H9 (cell line): ENCODE results near the gene FHOD3. TPM values are rescaled to one million over a fixed set of nuclear protein-coding genes. Genes with fewer than 3 reads are reported as not detected.

ENCODE experiments used
- DNase-seq: peaks from one replicate; pipeline ENCODE4 v3.0.0-alpha.2; 2017
- H2AFZ ChIP-seq: one replicate; pipeline ENCODE4 v1.6.1; 2013; ENCODE audit warnings: mild to moderate bottlenecking, low read length, control low read depth, moderate library complexity
- H2AK5ac ChIP-seq: 2 replicates; pipeline ENCODE4 v1.6.1; 2013; ENCODE audit warnings: low read length, control low read depth, mixed read lengths; ENCODE audit not compliant: insufficient read length
- H2BK120ac ChIP-seq: one replicate; pipeline ENCODE4 v1.6.1; 2013; ENCODE audit warnings: low read depth, mild to moderate bottlenecking, low read length, control low read depth, inconsistent platforms; ENCODE audit not compliant: poor library complexity, severe bottlenecking
- H2BK12ac ChIP-seq: 2 replicates; pipeline ENCODE4 v1.6.1; 2013; ENCODE audit warnings: low read length, control low read depth, mixed read lengths, low read depth; ENCODE audit not compliant: insufficient read length
- H2BK15ac ChIP-seq: 2 replicates; pipeline ENCODE4 v1.6.1; 2013; ENCODE audit warnings: low read depth, low read length, control low read depth
- H2BK20ac ChIP-seq: one replicate; pipeline ENCODE4 v1.6.1; 2013; ENCODE audit warnings: low read depth, mild to moderate bottlenecking, low read length, control low read depth, inconsistent platforms; ENCODE audit not compliant: poor library complexity, severe bottlenecking
- H2BK5ac ChIP-seq: 2 replicates; pipeline ENCODE4 v1.6.1; 2013; ENCODE audit warnings: low read length, control low read depth, mixed read lengths; ENCODE audit not compliant: insufficient read length
- H3K14ac ChIP-seq: 2 replicates; pipeline ENCODE4 v1.6.1; 2013; ENCODE audit warnings: low read length, control low read depth; ENCODE audit not compliant: insufficient read depth
- H3K18ac ChIP-seq: 2 replicates; pipeline ENCODE4 v1.6.1; 2013; ENCODE audit warnings: low read depth, mild to moderate bottlenecking, mixed read lengths, low read length, control low read depth; ENCODE audit not compliant: insufficient read length
- H3K23ac ChIP-seq: 2 replicates; pipeline ENCODE4 v1.6.1; 2013; ENCODE audit warnings: low read length, control low read depth, mixed read lengths, low read depth; ENCODE audit not compliant: insufficient read length
- H3K23me2 ChIP-seq: 2 replicates; pipeline ENCODE4 v1.6.1; 2013; ENCODE audit warnings: low read depth, mild to moderate bottlenecking, mixed read lengths, low read length, control low read depth; ENCODE audit not compliant: insufficient read length, poor library complexity, severe bottlenecking
- H3K27ac ChIP-seq: 2 replicates; pipeline ENCODE4 v1.5.1; 2013; ENCODE audit warnings: low read length, control low read depth, mixed read lengths, low read depth; ENCODE audit not compliant: insufficient read length
- H3K27me3 ChIP-seq: 2 replicates; pipeline ENCODE4 v1.6.1; 2013; ENCODE audit warnings: low read length, control low read depth, inconsistent platforms; ENCODE audit not compliant: insufficient read depth
- H3K4ac ChIP-seq: 2 replicates; pipeline ENCODE4 v1.6.1; 2013; ENCODE audit warnings: low read depth, mild to moderate bottlenecking, control low read depth, inconsistent platforms, low read length, moderate library complexity
- H3K4me1 ChIP-seq: 2 replicates; pipeline ENCODE4 v1.6.1; 2013; ENCODE audit warnings: low read length, control low read depth, inconsistent platforms; ENCODE audit not compliant: insufficient read depth
- H3K4me2 ChIP-seq: 2 replicates; pipeline ENCODE4 v1.6.1; 2013; ENCODE audit warnings: low read length, control low read depth, mixed read lengths; ENCODE audit not compliant: insufficient read length, insufficient read depth
- H3K56ac ChIP-seq: 2 replicates; pipeline ENCODE4 v1.6.1; 2013; ENCODE audit warnings: low read depth, mild to moderate bottlenecking, mixed read lengths, low read length, control low read depth; ENCODE audit not compliant: insufficient read length
- H3K79me1 ChIP-seq: 2 replicates; pipeline ENCODE4 v1.6.1; 2013; ENCODE audit warnings: low read depth, mild to moderate bottlenecking, moderate library complexity, low read length, control low read depth, inconsistent platforms; ENCODE audit not compliant: insufficient read depth, poor library complexity, severe bottlenecking
- H3K79me2 ChIP-seq: 2 replicates; pipeline ENCODE4 v1.6.1; 2013; ENCODE audit warnings: low read length, control low read depth, inconsistent platforms; ENCODE audit not compliant: insufficient read depth
- H3K9ac ChIP-seq: 2 replicates; pipeline ENCODE4 v1.6.1; 2013; ENCODE audit warnings: low read length, control low read depth, mixed read lengths; ENCODE audit not compliant: insufficient read length; ENCODE audit errors: extremely low read depth
- H3K9me3 ChIP-seq: one replicate; pipeline ENCODE4 v1.6.1; 2013; ENCODE audit warnings: low read depth, low read length, inconsistent platforms; ENCODE audit not compliant: control insufficient read depth
- H3T11ph ChIP-seq: one replicate; pipeline ENCODE4 v1.6.1; 2013; ENCODE audit warnings: mild to moderate bottlenecking, low read length, control low read depth, inconsistent platforms
- H4K20me1 ChIP-seq: one replicate; pipeline ENCODE4 v1.6.1; 2013; ENCODE audit not compliant: control insufficient read depth, insufficient read length, insufficient read depth
- H4K5ac ChIP-seq: 2 replicates; pipeline ENCODE4 v1.6.1; 2013; ENCODE audit warnings: low read depth, mild to moderate bottlenecking, mixed read lengths, low read length, control low read depth; ENCODE audit not compliant: insufficient read length
- H4K8ac ChIP-seq: replicated peaks from 2 replicates; pipeline ENCODE4 v1.6.1; 2013; ENCODE audit warnings: low read length, control low read depth, mixed read lengths, low read depth; ENCODE audit not compliant: insufficient read length
- H4K91ac ChIP-seq: 2 replicates; pipeline ENCODE4 v1.6.1; 2013; ENCODE audit warnings: low read depth, mild to moderate bottlenecking, moderate library complexity, mixed read lengths, low read length, control low read depth; ENCODE audit not compliant: insufficient read length
- H3K27ac Mint-ChIP-seq, 3 experiments: 2 replicates in 2 of 3; 3 replicates in 1 of 3; pipeline ENCODE4 v1.8.0; 2020 to 2021; ENCODE audit warnings: mixed read lengths in 3 of 3, mild to moderate bottlenecking in 1 of 3, moderate library complexity in 1 of 3
- H3K27me3 Mint-ChIP-seq: 2 replicates; pipeline ENCODE4 v1.8.0; 2021; ENCODE audit warnings: low read depth, mild to moderate bottlenecking, moderate library complexity, mixed read lengths
- H3K36me3 Mint-ChIP-seq, 3 experiments: 2 replicates in 2 of 3; 3 replicates in 1 of 3; pipeline ENCODE4 v1.8.0; 2020 to 2021; ENCODE audit warnings: low read depth in 3 of 3, mixed read lengths in 3 of 3; ENCODE audit not compliant: insufficient read depth in 1 of 3
- H3K4me1 Mint-ChIP-seq, 2 experiments: 2 replicates each; pipeline ENCODE4 v1.8.0; 2020; ENCODE audit warnings: mixed read lengths in 2 of 2
- H3K4me3 Mint-ChIP-seq, 2 experiments: 2 replicates in 1 of 2; 3 replicates in 1 of 2; pipeline ENCODE4 v1.8.0; 2020 to 2021; ENCODE audit warnings: mild to moderate bottlenecking in 2 of 2, mixed read lengths in 2 of 2, moderate library complexity in 1 of 2
- H3K9me3 Mint-ChIP-seq, 2 experiments: 2 replicates in 1 of 2; 3 replicates in 1 of 2; pipeline ENCODE4 v1.8.0; 2020; ENCODE audit warnings: mild to moderate bottlenecking in 2 of 2, mixed read lengths in 2 of 2, moderate library complexity in 1 of 2
- CTCF ChIP-seq: fragments of 200-600 bp; sonication (generic); conservative IDR thresholded peaks from 3 replicates; pipeline ENCODE4 v1.8.0; 2021; ENCODE audit warnings: antibody characterized with exemption, mild to moderate bottlenecking
- WGBS: extraction: QIAGEN DNeasy Blood & Tissue Kit; methylation state at CpG from one replicate; pipeline ENCODE4 v1.1.7; 2013; ENCODE audit warnings: missing lambda C conversion rate, low lambda C conversion rate, mixed read lengths; ENCODE audit not compliant: insufficient read length; ENCODE audit errors: extremely low coverage; 5-methylcytosine and 5-hydroxymethylcytosine counted together
- total RNA-seq: library from RNA; stranded (reverse); gene quantifications from 2 replicates; pipeline ENCODE4 v1.2.1, GENCODE V29; 2021

FHOD3 gene
- total RNA-seq, 1 experiment from 2014 or later, result 8.0 TPM

DNA sequence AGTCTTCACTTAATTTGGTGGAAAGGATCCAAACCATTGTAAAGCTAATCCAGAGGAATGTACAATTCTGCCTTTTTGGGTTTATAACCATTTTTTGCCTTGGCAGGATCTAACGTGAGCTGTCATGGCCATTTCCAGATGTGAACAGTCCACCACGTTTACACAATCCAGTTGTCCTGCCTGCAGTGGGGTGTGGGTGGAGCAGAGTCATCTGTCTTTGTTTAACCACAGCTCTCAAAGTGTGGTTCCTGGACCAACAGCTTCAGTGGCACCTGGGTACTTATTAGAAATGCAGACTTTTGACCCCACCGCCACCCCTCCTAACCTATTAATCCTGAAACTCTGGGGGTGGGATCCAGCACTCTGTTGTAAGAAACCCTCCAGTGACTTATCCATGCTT lies 35.9 kb downstream of the FHOD3 start:
- H3K23ac ChIP-seq, result no peak overlapping the region
- no peak overlapping the region for H3K14ac ChIP-seq
- no peak overlapping the region for H3T11ph ChIP-seq
- H3K79me2 ChIP-seq, result no peaks in the 10 kb centered on the region
- H3K18ac ChIP-seq, result no peak overlapping the region
- no peak overlapping the region for H2BK12ac ChIP-seq
- H4K5ac ChIP-seq, result no peak overlapping the region
- no peak overlapping the region for H2BK20ac ChIP-seq
- H3K27ac Mint-ChIP-seq, result no peak overlapping the region
- H2AFZ ChIP-seq, result no peak overlapping the region
- H4K20me1 ChIP-seq, result no peaks in the 10 kb centered on the region
- H3K4me1 Mint-ChIP-seq, result peaks cover 41 to 53% of the 10 kb centered on the region in 2 experiments
- no peak for TF ChIP-seq CTCF
- DNase-seq, result no peak
- H2BK5ac ChIP-seq, result no peak overlapping the region
- no peaks in the 10 kb centered on the region for H3K79me1 ChIP-seq
- no peaks in the 10 kb centered on the region for H3K23me2 ChIP-seq
- no peak overlapping the region for H3K9ac ChIP-seq
- no peak overlapping the region for H4K91ac ChIP-seq
- no peak overlapping the region for H3K4ac ChIP-seq
- H3K36me3 Mint-ChIP-seq, result peaks cover 0 to 5% (median 5%) of the 10 kb centered on the region in 3 experiments; a peak in 2 of 7 replicates
- no peak overlapping the region for H2AK5ac ChIP-seq
- no peaks in the 10 kb centered on the region; the same call in 1 of the 2 replicates for H3K27me3 Mint-ChIP-seq
- no peak overlapping the region for H3K27ac ChIP-seq
- no peaks in the 10 kb centered on the region for H3K9me3 Mint-ChIP-seq
- no peak overlapping the region for H3K4me2 ChIP-seq
- peaks cover 2% of the 10 kb centered on the region; the same call in 1 of the 2 replicates for H3K4me1 ChIP-seq
- no CpG with 5 or more reads among the region's 3 CpGs for WGBS
- no peak overlapping the region for H4K8ac ChIP-seq
- H3K9me3 ChIP-seq, result no peaks in the 10 kb centered on the region
- H3K56ac ChIP-seq, result no peak overlapping the region
- no peak overlapping the region for H2BK120ac ChIP-seq
- no peak overlapping the region for H2BK15ac ChIP-seq
- no peaks in the 10 kb centered on the region for H3K27me3 ChIP-seq
- H3K4me3 Mint-ChIP-seq, result no peak overlapping the region
